ENCODE data around the gene PAQR4. TPM values are rescaled to one million over a fixed set of nuclear protein-coding genes. Genes with fewer than 3 reads are reported as not detected.

PAQR4 gene
- total and polyA plus RNA-seq, 2 of the 13 experiments (the other 11 are each of a cell fraction or from before 2014, with no cell fraction given): 15.9 to 24.8 TPM

GRCh38 chr16:2968738-2969544 is at the start of gene PAQR4 (continued):
- peak; percentile 90 for TF ChIP-seq PITX1 (CRISPR knock-in tag; IDR thresholded peaks at IDR 0.05)
- TF ChIP-seq ZNF510 (CRISPR knock-in tag; IDR thresholded peaks at IDR 0.05; ENCODE audit: low read depth): peak; percentile 95; the same call in 1 of the 2 replicates
- peak; percentile 79; the same call in 1 of the 2 replicates for TF ChIP-seq SP140L (CRISPR knock-in tag; IDR thresholded peaks at IDR 0.05; ENCODE audit: borderline replicate concordance)
- TF ChIP-seq HOXD1 (CRISPR knock-in tag; IDR thresholded peaks at IDR 0.05): peak; percentile 86
- TF ChIP-seq FUBP1 (CRISPR knock-in tag; IDR thresholded peaks at IDR 0.05; ENCODE audit: borderline replicate concordance): no peak
- peak; percentile 59; the same call in 1 of the 2 replicates for TF ChIP-seq NCOA2 (CRISPR knock-in tag; IDR thresholded peaks at IDR 0.05)
- TF ChIP-seq TEAD2 (CRISPR knock-in tag; IDR thresholded peaks at IDR 0.05): peak; percentile 75; the same call in 1 of the 2 replicates
- TF ChIP-seq PRPF4 (IDR thresholded peaks at IDR 0.05; ENCODE audit: low read depth, low read length, poor library complexity, severe bottlenecking): no peak
- TF ChIP-seq TBL1XR1 (IDR thresholded peaks at IDR 0.05; ENCODE audit: borderline replicate concordance, low read length, partially characterized antibody): no peak
- peak; percentile 85 for TF ChIP-seq RXRA (CRISPR knock-in tag; IDR thresholded peaks at IDR 0.05)
- 0 out of 2 replicates have a peak, but pooled peaks have one; percentile 30 for TF ChIP-seq ZNF121 (CRISPR knock-in tag; IDR thresholded peaks at IDR 0.05)
- TF ChIP-seq ATF6 (CRISPR knock-in tag; conservative IDR thresholded peaks at IDR 0.05): no peak; the same call in 1 of the 2 replicates
- peak; percentile 90 for TF ChIP-seq ZNF317 (CRISPR knock-in tag; IDR thresholded peaks at IDR 0.05)
- peak; percentile 94 for TF ChIP-seq AFF4 (CRISPR knock-in tag; IDR thresholded peaks at IDR 0.05)
- peak; percentile 93 for TF ChIP-seq KDM2A (CRISPR knock-in tag; IDR thresholded peaks at IDR 0.05; ENCODE audit: borderline replicate concordance, low read depth)
- no peak for TF ChIP-seq RBM22 (optimal IDR thresholded peaks at IDR 0.05; ENCODE audit: low read length)
- peak; percentile 27; the same call in 1 of the 2 replicates for TF ChIP-seq ZNF234 (CRISPR knock-in tag; conservative IDR thresholded peaks at IDR 0.05)
